ENCODE measurements around the gene CAMK2G.

The CAMK2G gene

DNA sequence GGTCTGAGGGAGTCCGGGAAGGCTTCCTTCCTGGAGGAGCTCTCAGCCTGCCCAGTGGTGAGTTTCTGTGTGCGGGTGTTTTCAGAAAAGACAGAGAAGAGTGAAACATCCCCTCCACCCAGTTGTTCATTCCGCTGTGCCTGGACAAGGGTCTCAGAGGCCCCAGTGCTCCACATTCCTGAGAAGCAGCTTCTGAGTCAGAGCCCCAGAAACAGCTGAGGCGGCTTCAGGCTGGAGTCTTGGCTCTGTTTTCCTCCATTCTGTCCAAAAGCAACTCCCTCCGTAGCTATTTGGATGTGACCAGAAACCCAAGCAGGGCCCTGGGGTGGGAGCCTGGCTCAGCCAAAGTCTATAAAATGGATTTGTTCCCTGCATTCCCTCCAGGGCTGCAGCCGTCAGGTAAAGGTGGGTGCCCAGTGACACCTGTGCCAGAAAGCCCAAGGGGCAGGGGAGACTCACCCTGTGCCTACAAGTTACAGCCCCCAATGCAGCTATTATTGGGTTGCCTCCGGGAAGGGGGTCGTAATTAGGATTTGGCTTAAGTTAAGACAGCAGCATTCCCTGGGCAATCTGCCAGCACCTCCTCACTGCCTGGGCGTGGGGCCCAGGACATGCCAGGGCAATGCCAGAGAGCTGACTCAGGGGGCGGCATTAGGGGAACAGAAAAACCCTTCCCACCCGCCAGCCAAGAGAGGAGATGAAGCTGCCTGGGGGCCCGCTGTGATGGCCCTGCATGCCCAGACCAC lies 13.1 kb upstream of the CAMK2G start:
- DNase-seq (ENCODE audit: low read depth) = peak; percentile 98
- H3K4me3 ChIP-seq (ENCODE audit: low read length) = peak overlapping the region; percentile 14
- TF ChIP-seq, protein P1, sequence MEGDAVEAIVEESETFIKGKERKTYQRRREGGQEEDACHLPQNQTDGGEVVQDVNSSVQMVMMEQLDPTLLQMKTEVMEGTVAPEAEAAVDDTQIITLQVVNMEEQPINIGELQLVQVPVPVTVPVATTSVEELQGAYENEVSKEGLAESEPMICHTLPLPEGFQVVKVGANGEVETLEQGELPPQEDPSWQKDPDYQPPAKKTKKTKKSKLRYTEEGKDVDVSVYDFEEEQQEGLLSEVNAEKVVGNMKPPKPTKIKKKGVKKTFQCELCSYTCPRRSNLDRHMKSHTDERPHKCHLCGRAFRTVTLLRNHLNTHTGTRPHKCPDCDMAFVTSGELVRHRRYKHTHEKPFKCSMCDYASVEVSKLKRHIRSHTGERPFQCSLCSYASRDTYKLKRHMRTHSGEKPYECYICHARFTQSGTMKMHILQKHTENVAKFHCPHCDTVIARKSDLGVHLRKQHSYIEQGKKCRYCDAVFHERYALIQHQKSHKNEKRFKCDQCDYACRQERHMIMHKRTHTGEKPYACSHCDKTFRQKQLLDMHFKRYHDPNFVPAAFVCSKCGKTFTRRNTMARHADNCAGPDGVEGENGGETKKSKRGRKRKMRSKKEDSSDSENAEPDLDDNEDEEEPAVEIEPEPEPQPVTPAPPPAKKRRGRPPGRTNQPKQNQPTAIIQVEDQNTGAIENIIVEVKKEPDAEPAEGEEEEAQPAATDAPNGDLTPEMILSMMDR (IDR thresholded peaks at IDR 0.05; ENCODE audit: insufficient read depth, low read depth, low read length, missing control alignments) = peak; percentile 14

DNA sequence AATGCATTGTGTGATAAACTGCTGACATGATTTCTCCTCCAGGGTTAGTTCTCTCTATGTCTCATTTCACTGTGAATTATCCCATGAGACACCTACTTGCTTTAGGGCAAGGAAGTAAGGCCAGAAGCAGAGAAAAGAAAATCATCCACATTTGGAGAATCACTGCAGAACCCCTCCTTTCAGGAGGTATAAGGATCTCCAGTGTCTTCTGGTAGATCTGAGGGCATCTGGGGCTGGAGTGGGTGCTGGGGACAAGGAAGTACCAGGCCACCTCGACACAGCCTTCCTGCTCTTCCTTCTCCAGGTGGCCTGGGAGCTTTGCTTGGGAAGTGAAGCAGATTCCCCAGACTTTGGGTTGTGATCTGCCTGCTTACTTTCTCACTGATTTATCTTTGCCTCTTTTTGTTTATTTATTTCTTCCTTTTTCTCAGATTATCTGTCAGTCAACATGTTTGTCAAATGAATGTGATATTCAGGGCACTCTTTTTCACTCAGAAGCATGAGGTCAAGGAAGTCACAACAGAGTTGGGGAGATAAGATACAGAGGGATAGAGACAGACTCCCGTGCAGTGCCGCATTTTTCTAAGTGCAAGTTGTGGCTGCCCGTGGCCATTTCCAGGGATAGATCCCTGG lies 12.4 kb upstream of the CAMK2G start:
- TF ChIP-seq, protein P1 (IDR thresholded peaks at IDR 0.05; ENCODE audit: insufficient read depth, low read depth, low read length, missing control alignments) = no peak
- peak; percentile 73 for DNase-seq (ENCODE audit: low read depth)
- no peak overlapping the region for H3K4me3 ChIP-seq (ENCODE audit: low read length)

DNA sequence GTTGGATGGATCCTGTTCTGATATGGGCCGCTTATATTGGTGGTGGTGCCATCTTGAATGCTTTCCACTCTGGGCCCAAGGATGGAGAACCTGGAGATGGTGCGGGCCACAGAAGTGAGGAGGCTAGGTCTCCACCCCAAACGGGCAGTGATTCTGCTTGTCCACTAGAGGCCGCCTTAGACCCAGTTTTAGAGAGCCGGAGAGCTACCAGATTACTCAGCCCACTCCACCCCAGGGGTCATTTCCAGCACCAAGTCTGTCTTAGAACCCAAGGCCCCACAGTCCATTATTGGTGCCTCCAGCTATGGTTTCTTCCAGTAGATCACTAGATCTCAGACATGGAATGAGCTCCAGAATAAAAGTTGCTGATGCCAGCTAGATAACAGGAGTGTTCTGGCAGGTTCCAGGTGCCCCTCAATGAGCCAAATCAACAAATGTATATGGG lies 11.8 kb upstream of the CAMK2G start:
- TF ChIP-seq, protein P1 (IDR thresholded peaks at IDR 0.05; ENCODE audit: insufficient read depth, low read depth, low read length, missing control alignments) = peak; percentile 91
- peak; percentile 87 for DNase-seq (ENCODE audit: low read depth)
- H3K4me3 ChIP-seq (ENCODE audit: low read length) = no peak overlapping the region

DNA sequence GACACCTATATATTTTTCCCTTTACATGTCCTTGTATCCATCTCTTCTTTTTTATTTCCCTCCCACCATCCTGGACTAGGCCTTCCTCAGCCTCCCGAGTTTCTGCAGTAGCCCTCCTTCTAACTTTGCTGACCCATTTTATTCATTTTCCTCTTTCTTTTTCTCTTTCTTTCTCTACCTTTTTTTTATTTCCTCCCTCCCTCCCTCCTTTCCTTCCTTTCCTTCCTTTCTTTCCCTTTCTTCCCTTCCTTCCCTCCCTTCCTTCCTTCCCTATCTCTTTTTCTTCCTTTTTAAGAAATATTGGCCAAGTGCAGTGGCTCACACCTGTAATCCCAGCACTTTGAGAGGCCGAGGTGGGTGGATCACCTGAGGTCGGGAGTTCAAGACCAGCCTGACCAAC lies 9.7 kb upstream of the CAMK2G start:
- TF ChIP-seq, protein P1 (IDR thresholded peaks at IDR 0.05; ENCODE audit: insufficient read depth, low read depth, low read length, missing control alignments) = no peak

DNA sequence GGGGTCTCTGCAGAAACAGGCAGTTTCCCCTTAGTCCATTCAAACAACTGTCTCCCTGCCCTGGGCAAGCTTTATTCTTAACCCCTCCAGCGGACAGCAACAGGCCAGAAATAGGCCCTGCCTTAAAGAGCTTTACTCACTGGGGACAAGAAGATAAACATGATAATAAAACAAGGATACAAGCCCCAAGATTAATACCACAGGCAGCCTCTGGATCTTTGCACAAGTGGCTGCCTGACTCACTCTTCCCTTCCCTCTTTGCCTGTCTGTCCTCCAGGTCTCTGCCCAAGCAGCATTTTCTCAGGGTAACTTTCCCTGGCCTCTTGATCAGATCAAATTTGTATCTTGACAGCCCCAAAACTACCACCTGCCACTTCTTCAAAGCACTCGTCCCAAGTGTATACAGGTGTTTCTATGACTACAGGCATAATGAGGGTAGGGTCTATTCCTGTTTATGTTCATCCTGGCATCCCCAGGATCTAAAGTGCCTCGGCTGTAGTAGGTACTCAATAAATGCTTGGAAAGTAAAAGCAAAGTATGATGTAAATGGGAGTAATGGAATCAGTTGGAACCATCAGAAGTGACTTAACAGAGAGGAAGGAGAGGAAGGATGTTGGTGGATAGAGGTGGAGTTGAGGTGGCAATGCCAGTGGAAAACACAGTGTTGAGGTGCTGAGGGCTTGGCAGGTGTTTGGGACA lies 7.0 kb upstream of the CAMK2G start:
- TF ChIP-seq, protein P1 (IDR thresholded peaks at IDR 0.05; ENCODE audit: insufficient read depth, low read depth, low read length, missing control alignments) = no peak
- DNase-seq (ENCODE audit: low read depth) = no peak
- no peak overlapping the region for H3K4me3 ChIP-seq (ENCODE audit: low read length)

More for the DNA sequence above, 9.7 kb upstream of the CAMK2G start:
- DNase-seq (ENCODE audit: low read depth) = no peak
- H3K4me3 ChIP-seq (ENCODE audit: low read length) = no peak overlapping the region

DNA sequence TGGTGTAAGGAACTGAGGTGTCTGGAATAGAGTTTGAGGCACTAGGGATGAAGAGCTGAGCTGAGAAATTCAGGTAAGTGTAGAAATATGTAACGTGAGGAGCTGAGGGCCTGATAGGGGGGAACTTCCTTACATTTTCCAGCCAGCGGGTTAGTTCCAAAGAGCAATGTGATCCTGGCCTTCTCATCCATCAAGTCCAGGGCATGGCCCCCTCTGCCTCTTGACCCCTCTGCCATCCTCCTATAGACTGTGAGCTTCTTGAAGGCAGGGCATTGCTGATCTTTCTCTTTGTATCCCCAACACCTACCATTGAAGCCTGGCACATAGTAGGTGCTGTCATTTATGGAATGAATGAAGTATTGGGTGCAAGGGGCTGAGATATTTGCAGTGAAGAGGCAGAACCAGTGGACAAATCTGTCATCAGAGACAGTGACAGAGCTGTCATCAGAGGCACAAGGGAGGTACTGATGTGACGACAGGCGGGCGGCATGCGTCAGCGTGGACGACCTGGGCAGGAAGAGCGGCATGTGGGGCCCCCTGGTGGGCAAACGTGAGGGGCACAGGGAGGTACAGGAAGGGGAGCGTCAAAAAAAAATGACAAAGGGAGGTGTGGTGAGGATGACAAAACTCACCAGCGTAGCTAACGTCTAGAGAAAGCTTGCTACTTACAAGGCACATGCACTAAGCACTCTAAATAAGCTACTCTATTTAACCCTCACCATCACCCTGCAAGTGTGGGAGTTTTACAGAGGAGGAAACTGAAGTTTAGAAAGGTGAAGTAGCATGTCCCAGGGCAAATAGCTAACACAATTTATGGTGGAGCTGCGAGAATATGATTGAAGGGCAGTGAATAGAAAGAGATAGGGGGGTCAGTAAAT lies 5.2 kb upstream of the CAMK2G start:
- DNase-seq (ENCODE audit: low read depth) = peak; percentile 92
- TF ChIP-seq, protein P1 (IDR thresholded peaks at IDR 0.05; ENCODE audit: insufficient read depth, low read depth, low read length, missing control alignments) = peak; percentile 92
- no peak overlapping the region for H3K4me3 ChIP-seq (ENCODE audit: low read length)
